Activated T-cell treated with anti-CD3 and anti-CD28 coated beads for 24 hours (primary cell): ENCODE measurements around the gene RASSF7.
"Not testable (repeated sequence)": the region's sequence is repeated elsewhere in the genome, so short reads cannot be mapped to it uniquely, and the experiment has no call there.

Source experiments
- DNase-seq: peaks from one replicate; pipeline ENCODE4 v3.0.0-alpha.2; 2020; ENCODE audit warnings: low read depth

Gene RASSF7

GRCh38 chr11:560305-561147, at the start of gene RASSF7, which contains the start of gene LMNTD2:
TSS of gene RASSF7 (plus strand) at chr11:560970. CDS start at chr11:561769, 799 bp downstream.
TSS of gene LMNTD2 (minus strand) at chr11:560738. CDS start at chr11:560716, 22 bp downstream.
- DNase-seq, result peak; percentile 95

DNA sequence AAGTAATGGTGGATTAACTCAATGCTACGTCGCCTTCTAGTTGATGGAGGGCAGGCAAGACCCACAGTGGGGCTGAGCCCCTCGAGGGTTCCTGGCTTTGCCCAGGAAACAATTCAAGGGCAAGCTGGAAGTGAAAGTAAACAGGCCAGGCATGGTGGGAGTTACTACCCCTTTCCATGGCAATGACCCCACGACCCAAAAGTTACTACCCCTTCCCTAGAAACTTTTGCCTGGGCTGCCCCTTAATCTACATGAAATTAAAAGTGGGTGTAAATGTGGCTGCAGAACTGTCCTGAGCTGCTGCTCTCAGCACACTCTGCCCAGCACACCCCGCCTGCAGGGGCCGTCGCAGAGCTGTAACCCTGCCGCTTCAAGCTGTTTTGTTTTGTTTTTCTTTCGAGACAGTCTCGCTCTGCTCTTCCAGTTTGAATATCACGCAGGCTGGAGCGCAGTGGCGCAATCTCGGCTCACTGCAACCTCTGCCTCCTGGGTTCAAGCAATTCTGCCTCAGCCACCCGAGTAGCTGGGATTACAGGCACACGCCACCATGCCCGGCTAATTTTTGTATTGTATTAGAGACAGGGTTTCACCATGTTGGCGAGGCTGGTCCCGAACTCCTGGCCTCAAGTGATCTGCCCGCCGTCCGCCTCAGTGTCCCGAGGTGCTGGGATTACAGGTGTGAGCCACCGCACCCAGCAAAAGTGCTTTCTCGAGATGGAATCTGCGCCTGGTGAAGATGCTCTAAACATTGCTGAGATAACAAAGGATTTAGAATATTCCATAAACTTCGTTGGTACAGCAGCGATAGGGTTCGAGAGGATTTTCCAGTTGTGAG, 47.8 kb upstream of the RASSF7 start:
- DNase-seq, result no peak

- no peak for DNase-seq
Measured at GRCh38 chr11:514606-515005, 46.2 kb upstream of the RASSF7 start.

DNA sequence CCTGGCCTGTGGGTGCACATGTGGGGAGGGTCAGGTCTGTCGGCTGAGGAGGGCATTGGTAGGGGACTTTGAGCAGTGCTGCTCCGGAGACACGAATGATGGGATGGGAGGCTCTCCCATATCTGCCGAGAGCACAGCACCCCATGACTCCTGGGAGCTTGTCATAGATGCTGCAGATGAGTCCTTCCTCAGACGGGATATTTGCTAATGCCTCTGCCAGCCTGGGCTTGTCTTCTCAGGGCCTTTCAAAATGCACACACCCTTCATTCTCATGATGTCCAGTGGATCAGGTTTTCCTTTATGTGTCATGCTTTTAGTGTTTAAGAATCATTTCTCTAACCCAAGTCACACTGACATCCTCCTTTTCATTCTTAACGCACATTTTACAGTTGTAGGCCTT, 45.6 kb upstream of the RASSF7 start:
- DNase-seq, result no peak

DNA sequence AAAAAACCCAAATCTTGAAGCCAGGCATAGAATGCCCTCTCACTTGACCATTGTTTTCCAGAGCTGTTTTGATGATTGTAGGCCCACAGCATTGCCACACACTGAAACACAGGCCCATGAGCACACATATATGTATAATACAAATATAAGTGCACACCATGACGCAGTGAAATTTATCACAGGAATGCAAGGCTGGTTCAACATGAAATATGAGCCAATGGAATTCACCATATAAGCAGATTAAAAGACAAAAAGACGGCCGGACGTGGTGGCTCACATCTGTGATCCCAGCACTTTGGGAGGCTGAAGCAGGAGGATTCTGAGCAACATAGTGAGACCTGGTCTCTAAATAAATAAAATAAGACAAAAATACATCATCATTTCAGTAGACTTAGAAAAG, 44.4 kb upstream of the RASSF7 start:
- DNase-seq, result no peak

DNA sequence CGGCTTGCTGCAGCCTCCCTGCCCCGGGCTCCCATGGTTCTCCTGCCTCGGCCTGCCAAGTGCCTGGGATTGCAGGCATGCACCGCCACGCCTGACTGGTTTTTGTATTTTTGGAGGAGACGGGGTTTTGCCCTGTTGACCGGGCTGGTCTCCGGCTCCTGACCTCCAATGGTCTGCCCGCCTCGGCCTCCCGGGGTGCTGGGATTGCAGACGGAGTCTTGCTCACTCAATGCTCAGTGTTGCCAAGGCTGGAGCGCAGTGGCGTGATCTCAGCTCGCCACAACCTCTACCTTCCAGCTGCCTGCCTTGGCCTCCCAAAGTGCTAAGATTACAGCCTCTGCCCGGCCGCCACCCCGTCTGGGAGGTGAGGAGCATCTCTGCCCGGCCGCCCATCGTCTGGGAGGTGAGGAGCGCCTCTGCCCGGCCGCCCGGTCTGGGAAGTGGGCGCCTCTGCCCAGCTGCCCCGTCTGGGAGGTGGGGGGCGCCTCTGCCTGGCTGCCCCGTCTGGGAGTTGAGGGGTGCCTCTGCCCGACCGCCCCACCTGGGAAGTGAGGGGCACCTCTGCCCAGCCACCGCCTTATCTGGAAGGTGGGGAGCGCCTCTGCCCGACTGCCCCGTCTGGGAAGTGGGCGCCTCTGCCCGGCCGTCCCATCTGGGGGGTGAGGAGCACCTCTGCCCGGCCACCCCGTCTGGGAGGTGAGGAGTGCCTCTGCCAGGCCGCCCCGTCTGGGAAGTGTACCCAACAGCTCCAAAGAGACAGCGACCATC, 43.7 kb upstream of the RASSF7 start:
- not testable (repeated sequence) for DNase-seq

DNA sequence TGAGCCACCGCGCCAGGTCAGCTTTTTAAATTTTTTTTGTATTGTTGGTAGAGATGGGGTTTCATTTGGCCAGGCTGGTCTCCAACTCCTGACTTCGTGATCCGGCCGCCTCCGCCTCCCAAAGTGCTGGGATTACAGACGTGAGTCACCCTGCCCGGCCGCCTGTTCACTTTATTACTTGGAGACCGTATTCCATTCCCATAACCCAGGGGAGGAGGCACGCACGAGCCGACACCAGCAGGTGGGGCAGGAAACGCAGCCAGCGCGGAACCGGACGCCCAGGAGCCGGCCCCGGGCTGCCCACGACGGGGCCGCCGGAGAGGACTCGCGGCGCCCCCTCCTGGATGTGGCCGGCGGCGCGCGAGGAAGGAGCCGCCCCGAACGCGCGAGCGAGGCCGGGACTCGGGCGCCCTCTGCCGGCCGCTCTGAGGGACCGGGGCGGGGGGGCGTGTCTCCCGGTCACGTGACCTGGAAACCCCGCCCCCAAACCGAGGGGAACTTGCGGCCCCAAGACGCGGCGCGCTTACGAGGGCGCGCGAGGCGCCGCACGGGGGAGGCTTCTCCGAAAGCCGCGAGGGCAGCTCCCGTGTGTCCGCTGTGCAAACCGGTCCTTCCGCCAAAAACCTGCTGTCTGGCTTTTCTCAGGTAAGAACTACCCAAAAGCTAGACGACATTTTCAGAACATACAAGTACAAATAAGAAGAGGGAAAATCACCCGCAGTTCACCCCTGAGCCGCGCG, 42.1 kb upstream of the RASSF7 start:
- peak; percentile 85 for DNase-seq

DNA sequence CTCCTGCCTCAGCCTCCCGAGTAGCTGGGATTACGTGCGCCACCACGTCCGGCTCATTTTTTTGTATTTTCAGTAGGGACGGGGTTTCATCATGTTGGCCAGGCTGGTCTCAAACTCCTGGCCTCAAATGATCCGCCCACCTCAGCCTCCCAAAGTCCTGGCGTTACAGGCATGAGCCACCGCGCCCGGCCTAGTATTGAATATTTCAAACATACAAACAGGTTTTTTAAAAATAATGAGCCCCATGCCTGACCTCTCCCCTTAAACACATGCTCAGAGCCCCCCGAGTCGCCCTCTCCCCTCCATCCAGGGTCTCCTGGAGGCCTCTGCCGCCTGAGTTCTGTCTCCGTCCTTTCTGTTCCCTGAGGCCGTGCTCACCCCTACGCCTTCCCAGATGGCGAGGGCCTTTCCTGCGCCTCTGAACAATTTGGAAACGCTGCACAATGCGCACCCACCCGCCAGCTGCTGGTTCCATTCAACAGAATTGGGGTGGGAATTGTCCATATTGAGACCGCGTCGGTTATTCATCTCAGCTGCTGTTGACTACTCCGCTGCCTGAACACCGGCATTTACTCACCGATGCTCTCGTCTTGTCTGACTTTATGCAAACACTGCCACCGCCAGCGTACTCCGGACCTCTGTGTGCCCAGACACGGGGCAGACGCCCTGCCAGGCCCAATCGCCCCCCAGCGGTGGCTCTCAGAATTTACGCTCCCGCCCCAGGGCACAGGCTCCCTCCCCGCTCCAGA, 40.2 kb upstream of the RASSF7 start:
- DNase-seq, result no peak

DNA sequence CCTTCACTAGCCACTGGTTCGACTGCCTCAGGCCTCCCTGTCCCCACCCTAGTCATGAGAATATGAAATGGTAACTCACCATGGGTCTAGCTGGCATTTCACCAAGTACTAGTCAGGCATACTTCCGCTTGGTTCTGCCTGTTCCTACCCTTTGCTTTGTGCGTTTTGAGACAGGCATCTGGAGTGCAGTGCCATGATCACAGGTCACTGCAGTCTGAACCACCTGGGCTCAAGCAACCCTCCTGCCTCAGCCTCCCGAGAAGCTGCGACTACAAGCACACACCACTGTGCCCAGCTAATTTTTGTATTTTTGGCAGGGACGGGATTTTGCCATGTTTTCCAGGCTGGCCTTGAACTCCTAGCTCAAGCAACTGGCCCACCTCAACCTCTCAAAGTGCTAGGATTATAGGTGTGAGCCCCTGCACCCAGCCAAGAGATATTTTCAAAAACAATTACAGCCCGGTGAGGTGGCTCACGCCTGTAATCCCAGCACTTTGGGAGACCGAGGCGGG, 39.5 kb upstream of the RASSF7 start:
- DNase-seq, result no peak

DNA sequence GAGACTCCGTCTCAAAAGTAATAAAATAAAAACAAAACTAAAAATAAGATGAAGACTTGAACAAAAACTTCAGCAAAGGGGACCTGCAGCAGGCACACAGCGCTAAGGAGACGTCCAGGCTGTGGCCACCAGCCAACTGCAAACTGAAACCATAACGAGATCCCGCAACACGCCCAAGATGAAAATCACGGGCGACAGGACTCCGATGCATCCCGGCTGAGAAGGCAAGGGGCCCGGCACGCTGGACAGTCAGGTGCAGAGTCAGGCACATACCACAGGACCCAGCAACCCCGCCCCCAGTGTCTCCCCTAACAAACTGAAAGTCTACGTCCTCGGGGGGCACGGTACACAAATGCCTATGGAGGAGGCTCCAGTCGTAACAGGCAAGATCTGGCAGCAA, 34.6 kb upstream of the RASSF7 start:
- no peak for DNase-seq

DNA sequence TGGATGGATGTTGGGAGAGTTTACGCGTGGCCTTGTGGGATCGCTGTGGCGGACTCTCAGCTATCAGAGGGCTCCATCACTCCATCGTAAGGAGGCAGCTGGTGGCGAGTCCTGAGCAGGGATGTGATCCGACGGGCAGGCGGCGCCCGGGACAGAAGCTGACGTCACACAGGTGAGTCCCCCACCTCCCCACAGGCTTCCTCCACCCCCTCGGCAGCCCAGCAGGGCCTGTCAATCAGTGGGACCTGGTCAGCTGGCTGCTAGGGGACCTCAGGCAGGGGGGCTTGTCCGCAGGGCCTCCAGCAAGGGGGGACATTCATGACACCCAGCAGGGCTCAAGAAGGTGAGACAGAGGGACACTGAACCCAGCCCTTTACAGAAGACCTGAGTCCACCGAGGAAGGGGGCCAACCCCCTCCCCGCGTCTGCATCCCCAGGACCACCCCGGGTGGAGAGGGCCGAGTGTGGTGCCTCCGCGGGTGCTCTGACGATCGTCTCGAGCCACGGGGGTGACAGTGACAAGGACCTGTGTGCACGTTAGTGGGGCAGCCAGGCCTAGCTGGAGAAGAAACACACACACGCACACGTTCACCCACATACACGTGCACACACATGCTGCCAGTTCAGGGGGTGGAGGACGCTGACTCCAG, 32.5 kb upstream of the RASSF7 start:
- no peak for DNase-seq

DNA sequence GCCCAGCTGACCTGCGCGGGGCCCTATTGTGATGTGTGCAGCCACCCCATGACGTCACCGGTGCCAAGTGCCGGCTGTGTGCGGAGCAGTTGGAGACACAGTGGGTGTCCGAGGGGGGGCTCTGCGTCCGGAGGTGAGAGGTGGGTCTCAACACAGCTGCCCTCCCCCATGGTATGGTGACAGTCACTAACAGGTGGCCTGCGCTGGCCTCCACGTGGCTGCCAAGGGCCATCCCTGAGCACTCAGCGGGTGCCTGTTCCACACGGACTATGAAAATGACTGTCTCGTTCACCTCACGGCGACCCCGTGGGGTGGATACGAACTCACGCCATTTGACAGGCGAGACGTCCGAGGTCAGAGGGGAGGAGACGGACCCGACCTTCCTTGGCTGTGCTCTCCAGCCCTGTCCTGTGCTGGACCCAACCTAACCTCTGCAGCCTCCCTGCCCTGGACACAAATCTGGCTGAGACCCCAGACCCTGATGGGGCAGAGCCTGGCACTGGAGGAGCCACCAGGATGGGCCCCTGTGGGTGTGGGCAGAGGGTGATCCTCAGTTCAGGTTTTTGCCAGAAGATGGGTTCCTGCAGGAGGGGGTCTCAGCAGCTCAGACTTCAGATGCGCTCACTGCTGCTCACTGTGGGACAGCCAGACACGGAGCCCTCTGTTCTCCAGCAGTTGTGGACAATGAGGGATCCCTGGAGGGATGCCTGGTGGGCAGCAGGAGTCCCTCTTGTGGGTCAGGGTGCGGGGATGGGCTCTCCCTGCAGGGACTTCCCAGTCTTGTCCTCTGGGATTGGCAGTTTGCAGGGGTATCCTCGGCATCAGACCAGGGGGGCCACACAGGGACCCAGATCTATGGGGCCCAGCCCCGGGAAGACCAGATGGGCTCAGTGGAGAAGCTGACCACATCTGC, 31.7 kb upstream of the RASSF7 start:
- no peak for DNase-seq

GRCh38 chr11:529728-530411, 30.9 kb upstream of the RASSF7 start:
- no peak for DNase-seq

GRCh38 chr11:530960-531831, 29.6 kb upstream of the RASSF7 start:
- no peak for DNase-seq

DNA sequence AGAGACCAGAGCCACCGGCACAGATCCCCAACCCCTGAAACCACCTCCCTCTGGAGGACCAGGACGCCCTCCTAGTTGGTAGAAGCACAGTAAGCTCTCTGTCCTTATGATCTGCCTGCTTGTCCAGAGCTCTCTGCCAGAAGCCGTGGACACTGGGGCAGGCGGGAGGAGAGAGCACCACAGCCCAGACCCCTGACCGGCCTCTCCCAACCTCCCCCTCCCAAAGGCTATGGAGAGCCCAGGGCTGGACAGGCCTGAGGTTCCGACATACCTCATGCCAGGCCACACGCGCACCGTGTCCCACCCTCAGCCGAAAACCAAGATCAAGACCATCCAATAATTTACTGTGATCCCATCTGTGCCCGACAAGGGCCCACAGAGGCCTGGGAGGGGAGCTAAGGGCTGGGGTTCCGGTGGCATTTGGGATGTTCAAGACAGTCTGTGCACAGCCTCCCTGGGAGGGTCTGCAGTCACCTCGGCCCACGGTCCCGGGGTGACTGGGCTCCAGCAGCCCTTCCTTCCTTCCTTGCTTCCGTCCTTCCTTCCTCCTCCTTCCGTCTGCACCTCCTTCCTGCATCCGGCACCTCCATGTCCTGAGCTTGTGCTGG, 28.7 kb upstream of the RASSF7 start:
- DNase-seq, result no peak

GRCh38 chr11:532527-532985, 28.2 kb upstream of the RASSF7 start:
- no peak for DNase-seq
